RCC 7860 (cell line): Measurements from ENCODE around the gene PNPT1.
A peak's percentile ranks its signal among the peaks of the same experiment; 100 is the strongest.
"Not testable (repeated sequence)": the region's sequence is repeated elsewhere in the genome, so short reads cannot be mapped to it uniquely, and the experiment has no call there.

Experiments used
- DNase-seq: peaks from one replicate; pipeline ENCODE4 v3.0.0-alpha.2; 2015; ENCODE audit warnings: low spot score
- FAIRE-seq: peaks from 2 replicates; lab custom pipeline; 2012; peaks lifted over from hg19 to GRCh38; lab: Jason Lieb, UNC

Gene PNPT1

GRCh38 chr2:55693181-55694125 lies at the start of gene PNPT1:
Gene PNPT1, minus strand, starts transcription at chr2:55693844. Its CDS starts 21 bp downstream, at chr2:55693823.
- FAIRE-seq (peak; percentile 87), DNase-seq (peak; percentile 88)

GRCh38 chr2:55742996-55743395 lies 49.4 kb upstream of the PNPT1 start:
- no peak for DNase-seq
- no peak for FAIRE-seq

GRCh38 chr2:55736019-55736536 lies 42.4 kb upstream of the PNPT1 start:
- not testable (repeated sequence) for DNase-seq, FAIRE-seq

- DNase-seq (no peak), FAIRE-seq (no peak)
Measured at GRCh38 chr2:55734726-55735125, 41.1 kb upstream of the PNPT1 start.

GRCh38 chr2:55733335-55733734 lies 39.7 kb upstream of the PNPT1 start:
- DNase-seq = no peak
- no peak for FAIRE-seq

GRCh38 chr2:55732854-55733253 lies 39.2 kb upstream of the PNPT1 start:
- no peak for DNase-seq
- no peak for FAIRE-seq

GRCh38 chr2:55729136-55729685 lies 35.6 kb upstream of the PNPT1 start:
- FAIRE-seq (no peak), DNase-seq (no peak)

- FAIRE-seq = no peak
- no peak for DNase-seq
Measured at GRCh38 chr2:55721596-55722215, 28.1 kb upstream of the PNPT1 start.

- FAIRE-seq (no peak), DNase-seq (no peak)
Measured at GRCh38 chr2:55720417-55720816, 26.8 kb upstream of the PNPT1 start.

GRCh38 chr2:55719852-55720251 lies 26.2 kb upstream of the PNPT1 start:
- DNase-seq (no peak), FAIRE-seq (no peak)

- peak; percentile 46 for DNase-seq
- FAIRE-seq = peak; percentile 84
Measured at GRCh38 chr2:55718165-55719008, 24.7 kb upstream of the PNPT1 start.

- FAIRE-seq = no peak
Measured at GRCh38 chr2:55715626-55716025, 22.0 kb upstream of the PNPT1 start.

GRCh38 chr2:55715178-55715577 lies 21.5 kb upstream of the PNPT1 start:
- not testable (repeated sequence) for FAIRE-seq, DNase-seq

More at GRCh38 chr2:55715626-55716025, 22.0 kb upstream of the PNPT1 start:
- DNase-seq = no peak

GRCh38 chr2:55712477-55713060 lies 18.9 kb upstream of the PNPT1 start:
- FAIRE-seq (no peak), DNase-seq (no peak)

- FAIRE-seq = no peak
Measured at GRCh38 chr2:55710025-55710424, 16.4 kb upstream of the PNPT1 start.

GRCh38 chr2:55707751-55708150 lies 14.1 kb upstream of the PNPT1 start:
- FAIRE-seq = no peak
- no peak for DNase-seq

More at GRCh38 chr2:55710025-55710424, 16.4 kb upstream of the PNPT1 start:
- DNase-seq = no peak

- FAIRE-seq, DNase-seq: not testable (repeated sequence)
Measured at GRCh38 chr2:55706258-55706657, 12.6 kb upstream of the PNPT1 start.

GRCh38 chr2:55705027-55705653 lies 11.5 kb upstream of the PNPT1 start:
- no peak for FAIRE-seq
- no peak for DNase-seq

- DNase-seq (no peak), FAIRE-seq (no peak)
Measured at GRCh38 chr2:55703350-55703749, 9.7 kb upstream of the PNPT1 start.

- DNase-seq, FAIRE-seq: not testable (repeated sequence)
Measured at GRCh38 chr2:55692740-55693139, 904 bp downstream of the PNPT1 start.
